Lower lobe of right lung (tissue), 2 donors: ENCODE measurements around the gene MAVS. TPM values are rescaled to one million over a fixed set of nuclear protein-coding genes. Genes with fewer than 3 reads are reported as not detected.

Experiments used
- ATAC-seq, 2 donors: fragments of 200-7000 bp; cut with Tn5 transposase; one replicate each; pipeline ENCODE4 v1.9.1; 2020 to 2022; ENCODE audit warnings: mild to moderate bottlenecking in 2 of 2, moderate library complexity in 2 of 2
- DNase-seq: peaks from one replicate; pipeline ENCODE4 v3.0.0-alpha.2; 2020
- H3K27ac ChIP-seq: fragments of 200-600 bp; one replicate; pipeline ENCODE4 v1.8.0; 2022
- H3K27me3 ChIP-seq: fragments of 200-600 bp; one replicate; pipeline ENCODE4 v1.8.0; 2022; ENCODE audit warnings: low read depth
- H3K36me3 ChIP-seq: fragments of 200-600 bp; one replicate; pipeline ENCODE4 v1.8.0; 2022; ENCODE audit warnings: mild to moderate bottlenecking
- H3K4me1 ChIP-seq: fragments of 200-600 bp; one replicate; pipeline ENCODE4 v1.8.0; 2022
- H3K4me3 ChIP-seq: fragments of 200-600 bp; one replicate; pipeline ENCODE4 v1.8.0; 2022; ENCODE audit warnings: mild to moderate bottlenecking
- H3K9me3 ChIP-seq: fragments of 200-600 bp; one replicate; pipeline ENCODE4 v1.8.0; 2022
- CTCF ChIP-seq: fragments of 200-600 bp; IDR thresholded peaks from one replicate; pipeline ENCODE4 v1.8.0; 2022; ENCODE audit warnings: antibody characterized with exemption, mild to moderate bottlenecking
- intact Hi-C: fragments of 100-400 bp; cut with DNase I; formaldehyde crosslinking; loops from one replicate; pipeline ENCODE4 v1.11.0; 2022
- total RNA-seq: library from RNA; stranded (reverse); fragmentation: NEBNext Ultra II Directional; extraction: Animal tissue kit (Norgen Biotek cat#: 25700); gene quantifications from one replicate; pipeline ENCODE4 v1.2.1, GENCODE V29; 2021
- donor health status: DM: no; HTN: yes; CAD: no; lungs with severe emphysema.

The MAVS gene
- total RNA-seq, 1 donor from 2014 or later, result 42.9 TPM

- DNase-seq (peak; percentile 73), ATAC-seq (peak; percentile 34 to 44)
- H3K4me3 ChIP-seq, result peak overlapping the region; percentile 92
- no peaks in the 10 kb centered on the region for H3K9me3 ChIP-seq
- no peaks in the 10 kb centered on the region for H3K36me3 ChIP-seq
- peaks cover 54% of the 10 kb centered on the region for H3K4me1 ChIP-seq
- H3K27me3 ChIP-seq, result no peaks in the 10 kb centered on the region
- intact Hi-C loops, result no loop called here
- H3K27ac ChIP-seq, result peak overlapping the region; percentile 98
- TF ChIP-seq CTCF, result peak; percentile 9
These were observed 43.1 kb downstream of the MAVS start for GRCh38 chr20:3889489-3890397.

GRCh38 chr20:3890398-3890751, 43.7 kb downstream of the MAVS start:
- Histone ChIP-seq H3K36me3 (no peaks in the 10 kb centered on the region), H3K4me1 (peaks cover 61% of the 10 kb centered on the region), H3K27ac (peak overlapping the region; percentile 98), H3K27me3 (no peaks in the 10 kb centered on the region), H3K4me3 (peak overlapping the region; percentile 92), H3K9me3 (no peaks in the 10 kb centered on the region)
- TF ChIP-seq CTCF, result no peak
- intact Hi-C loops, result no loop called here
- ATAC-seq (no peak), DNase-seq (no peak)

GRCh38 chr20:3890999-3891929, 44.6 kb downstream of the MAVS start:
- Histone ChIP-seq H3K36me3 (no peaks in the 10 kb centered on the region), H3K9me3 (no peaks in the 10 kb centered on the region), H3K4me3 (peak overlapping the region; percentile 92), H3K27me3 (no peaks in the 10 kb centered on the region), H3K27ac (no peak overlapping the region), H3K4me1 (peaks cover 70% of the 10 kb centered on the region)
- intact Hi-C loops, result no loop called here
- DNase-seq (no peak), ATAC-seq (no peak)
- no peak for TF ChIP-seq CTCF

GRCh38 chr20:3894796-3895195, 48.2 kb downstream of the MAVS start:
- no peak for ATAC-seq
- no peaks in the 10 kb centered on the region for H3K27me3 ChIP-seq
- no peak for TF ChIP-seq CTCF
- intact Hi-C loops, result no loop called here
- no peaks in the 10 kb centered on the region for H3K36me3 ChIP-seq
- H3K27ac ChIP-seq, result no peak overlapping the region
- no peaks in the 10 kb centered on the region for H3K9me3 ChIP-seq
- H3K4me1 ChIP-seq, result peaks cover 96% of the 10 kb centered on the region
- no peak overlapping the region for H3K4me3 ChIP-seq
- no peak for DNase-seq

- H3K4me1 ChIP-seq, result peaks cover 99% of the 10 kb centered on the region
- H3K36me3 ChIP-seq, result no peaks in the 10 kb centered on the region
- no peak for ATAC-seq
- H3K9me3 ChIP-seq, result no peaks in the 10 kb centered on the region
- no peak for DNase-seq
- no peaks in the 10 kb centered on the region for H3K27me3 ChIP-seq
- no peak overlapping the region for H3K27ac ChIP-seq
- no peak overlapping the region for H3K4me3 ChIP-seq
- no peak for TF ChIP-seq CTCF
- intact Hi-C loops, result no loop called here
These were observed 49.7 kb downstream of the MAVS start for GRCh38 chr20:3896302-3896701.
